Neural progenitor cell (in vitro differentiated cells): ENCODE data around the gene LPAR6.

ENCODE experiments used
- CTCF ChIP-seq: fragments of 200-600 bp; sonication (generic); IDR thresholded peaks from 2 replicates; pipeline ENCODE4 v1.5.1; 2017; ENCODE audit warnings: antibody characterized with exemption, mild to moderate bottlenecking
- EZH2 ChIP-seq: fragments of 200-600 bp; sonication (generic); IDR thresholded peaks from 2 replicates; pipeline ENCODE4 v1.6.1; 2017; ENCODE audit warnings: antibody characterized with exemption, mild to moderate bottlenecking, moderate library complexity
- EZH2phosphoT487 ChIP-seq: fragments of 200-600 bp; sonication (generic); IDR thresholded peaks from 2 replicates; pipeline ENCODE4 v1.6.1; 2017; ENCODE audit warnings: antibody characterized with exemption

DNA sequence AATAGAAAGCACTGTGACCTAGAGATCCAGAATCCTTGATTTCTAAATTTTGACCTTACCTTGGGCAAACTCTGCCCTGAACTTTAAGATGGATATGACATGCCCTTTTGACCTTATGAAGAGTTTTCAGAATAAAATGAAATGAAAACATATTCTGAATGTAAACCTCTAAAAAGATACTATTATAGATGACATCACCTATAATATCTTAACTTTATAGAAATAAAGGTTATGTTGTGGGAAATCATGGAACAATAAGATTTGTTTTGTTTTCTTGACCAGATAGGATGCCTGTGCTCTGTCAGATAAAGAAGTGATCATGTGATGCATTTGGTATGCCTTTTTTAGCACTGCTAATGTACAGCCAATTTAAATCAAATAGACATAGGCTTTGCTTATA is 13.1 kb upstream of the LPAR6 start:
- TF ChIP-seq CTCF (no peak), EZH2phosphoT487 (no peak), EZH2 (no peak)
